HEK293 (cell line): ENCODE data around the gene MARK3.

Source experiments
- CTCF ChIA-PET: fragments of 350-600 bp; formaldehyde crosslinking; extraction: SDS; loops from one replicate; lab custom pipeline; 2021; ENCODE audit warnings: antibody characterized with exemption; lab: Yijun Ruan, JAX
- POLR2A ChIA-PET: fragments of 300-600 bp; formaldehyde crosslinking; extraction: SDS; loops from one replicate; lab custom pipeline; 2020; ENCODE audit warnings: antibody characterized with exemption, inconsistent platforms; lab: Yijun Ruan, JAX
- H3K27ac ChIP-seq: fragments of 200-500 bp; sonication (Bioruptor generic); 2 replicates; pipeline ENCODE4 v1.5.1; 2014; ENCODE audit warnings: low read depth, low read length, control low read depth, inconsistent platforms; ENCODE audit errors: extremely low read depth
- H3K36me3 ChIP-seq, 2 experiments: fragments of 200-500 bp in 1 of 2; sonication (Bioruptor generic) in 1 of 2; 1 replicate in 1 of 2; 2 replicates in 1 of 2; pipeline ENCODE4 v1.5.1; 2014 to 2017; ENCODE audit warnings: inconsistent platforms in 2 of 2, low read length in 2 of 2; ENCODE audit not compliant: control insufficient read depth in 2 of 2, insufficient read depth in 1 of 2
- H3K4me1 ChIP-seq: fragments of 200-500 bp; sonication (Bioruptor generic); 2 replicates; pipeline ENCODE4 v1.5.1; 2014; ENCODE audit warnings: mild to moderate bottlenecking, low read length, inconsistent platforms; ENCODE audit not compliant: control insufficient read depth, insufficient read depth
- H3K4me3 ChIP-seq: 2 replicates; pipeline ENCODE4 v1.5.1; 2011; ENCODE audit warnings: low read depth, mild to moderate bottlenecking, control low read depth, low read length, moderate library complexity
- H3K9me3 ChIP-seq: fragments of 200-500 bp; sonication (Bioruptor generic); 2 replicates; pipeline ENCODE4 v1.5.1; 2014; ENCODE audit warnings: low read depth, low read length, inconsistent platforms; ENCODE audit not compliant: control insufficient read depth, insufficient read depth
- BCL11B ChIP-seq: fragments of 450-650 bp; formaldehyde crosslinking; IDR thresholded peaks from 2 replicates; pipeline ENCODE4 v1.5.1; 2016; ENCODE audit warnings: low read depth, missing biosample characterization, missing genetic modification characterization
- GLIS1 ChIP-seq: fragments of 450-650 bp; formaldehyde crosslinking; IDR thresholded peaks from 2 replicates; pipeline ENCODE4 v1.5.1; 2016; ENCODE audit warnings: missing biosample characterization, missing genetic modification characterization
- HOXC10 ChIP-seq: sonication (generic); formaldehyde crosslinking; IDR thresholded peaks from 2 replicates; pipeline ENCODE4 v1.8.1; 2023; ENCODE audit warnings: mild to moderate bottlenecking, missing genetic modification reagents
- SCRT1 ChIP-seq: fragments of 450-650 bp; formaldehyde crosslinking; IDR thresholded peaks from 2 replicates; pipeline ENCODE4 v1.5.1; 2016; ENCODE audit warnings: missing biosample characterization, missing genetic modification characterization, borderline replicate concordance
- SCRT2 ChIP-seq: fragments of 450-650 bp; formaldehyde crosslinking; IDR thresholded peaks from 2 replicates; pipeline ENCODE4 v1.5.1; 2016; ENCODE audit warnings: missing biosample characterization, missing genetic modification characterization
- ZBTB48 ChIP-seq: fragments of 450-650 bp; formaldehyde crosslinking; IDR thresholded peaks from 2 replicates; pipeline ENCODE4 v1.5.1; 2016; ENCODE audit warnings: missing biosample characterization, missing genetic modification characterization
- ZFP37 ChIP-seq: fragments of 450-650 bp; formaldehyde crosslinking; IDR thresholded peaks from 2 replicates; pipeline ENCODE4 v1.5.1; 2016; ENCODE audit warnings: missing biosample characterization, missing genetic modification characterization
- ZFP41 ChIP-seq: fragments of 450-650 bp; formaldehyde crosslinking; IDR thresholded peaks from 2 replicates; pipeline ENCODE4 v1.5.1; 2016; ENCODE audit warnings: missing biosample characterization, missing genetic modification characterization, borderline replicate concordance
- ZFP69B ChIP-seq: fragments of 450-650 bp; formaldehyde crosslinking; IDR thresholded peaks from 2 replicates; pipeline ENCODE4 v1.5.1; 2016; ENCODE audit warnings: missing biosample characterization, missing genetic modification characterization
- ZNF112 ChIP-seq: fragments of 450-650 bp; formaldehyde crosslinking; IDR thresholded peaks from 2 replicates; pipeline ENCODE4 v1.5.0; 2017; ENCODE audit warnings: missing biosample characterization, missing genetic modification characterization
- ZNF121 ChIP-seq: fragments of 450-650 bp; formaldehyde crosslinking; IDR thresholded peaks from 2 replicates; pipeline ENCODE4 v1.5.1; 2016; ENCODE audit warnings: missing biosample characterization, missing genetic modification characterization
- ZNF140 ChIP-seq: fragments of 450-650 bp; formaldehyde crosslinking; IDR thresholded peaks from 2 replicates; pipeline ENCODE4 v1.5.1; 2016; ENCODE audit warnings: missing biosample characterization, missing genetic modification characterization
- ZNF2 ChIP-seq: fragments of 450-650 bp; formaldehyde crosslinking; IDR thresholded peaks from 2 replicates; pipeline ENCODE4 v1.5.1; 2016; ENCODE audit warnings: missing biosample characterization, missing genetic modification characterization
- ZNF223 ChIP-seq: fragments of 450-650 bp; formaldehyde crosslinking; IDR thresholded peaks from 2 replicates; pipeline ENCODE4 v1.5.1; 2016; ENCODE audit warnings: missing biosample characterization, missing genetic modification characterization
- ZNF416 ChIP-seq: fragments of 450-650 bp; formaldehyde crosslinking; IDR thresholded peaks from 2 replicates; pipeline ENCODE4 v1.5.1; 2016; ENCODE audit warnings: missing biosample characterization, missing genetic modification characterization
- ZNF530 ChIP-seq: fragments of 450-650 bp; formaldehyde crosslinking; IDR thresholded peaks from 2 replicates; pipeline ENCODE4 v1.5.1; 2016; ENCODE audit warnings: low read depth, missing biosample characterization, missing genetic modification characterization
- ZNF558 ChIP-seq: fragments of 450-650 bp; formaldehyde crosslinking; IDR thresholded peaks from 2 replicates; pipeline ENCODE4 v1.5.1; 2016; ENCODE audit warnings: missing biosample characterization, missing genetic modification characterization
- ZNF596 ChIP-seq: fragments of 450-650 bp; IDR thresholded peaks from 2 replicates; pipeline ENCODE4 v1.5.0; 2018; ENCODE audit warnings: missing biosample characterization, mild to moderate bottlenecking, missing genetic modification characterization, moderate library complexity
- ZNF701 ChIP-seq: fragments of 450-650 bp; formaldehyde crosslinking; IDR thresholded peaks from 2 replicates; pipeline ENCODE4 v1.5.1; 2016; ENCODE audit warnings: missing biosample characterization, missing genetic modification characterization
- ZSCAN23 ChIP-seq: fragments of 450-650 bp; formaldehyde crosslinking; IDR thresholded peaks from 2 replicates; pipeline ENCODE4 v1.5.1; 2016; ENCODE audit warnings: missing biosample characterization, missing genetic modification characterization
- TF ChIP-seq, protein P1 (sequence below): fragments of 450-650 bp; formaldehyde crosslinking; IDR thresholded peaks from 2 replicates; pipeline ENCODE4 v1.5.1; 2016; ENCODE audit warnings: missing biosample characterization, missing genetic modification characterization
- TF ChIP-seq, protein P2 (sequence below): fragments of 450-650 bp; formaldehyde crosslinking; IDR thresholded peaks from 2 replicates; pipeline ENCODE4 v1.5.1; 2016; ENCODE audit warnings: missing biosample characterization, missing genetic modification characterization
- TF ChIP-seq, protein P3 (sequence below): sonication (generic); formaldehyde crosslinking; IDR thresholded peaks from 2 replicates; pipeline ENCODE4 v1.8.1; 2022; ENCODE audit warnings: mild to moderate bottlenecking, moderate library complexity, missing genetic modification reagents
- TF ChIP-seq, protein P4 (sequence below): fragments of 450-650 bp; formaldehyde crosslinking; IDR thresholded peaks from 2 replicates; pipeline ENCODE4 v1.5.1; 2016; ENCODE audit warnings: missing biosample characterization, missing genetic modification characterization
- TF ChIP-seq, protein P5 (sequence below): fragments of 450-650 bp; formaldehyde crosslinking; IDR thresholded peaks from 2 replicates; pipeline ENCODE4 v1.5.1; 2016; ENCODE audit warnings: missing biosample characterization, missing genetic modification characterization

Gene MARK3

DNA sequence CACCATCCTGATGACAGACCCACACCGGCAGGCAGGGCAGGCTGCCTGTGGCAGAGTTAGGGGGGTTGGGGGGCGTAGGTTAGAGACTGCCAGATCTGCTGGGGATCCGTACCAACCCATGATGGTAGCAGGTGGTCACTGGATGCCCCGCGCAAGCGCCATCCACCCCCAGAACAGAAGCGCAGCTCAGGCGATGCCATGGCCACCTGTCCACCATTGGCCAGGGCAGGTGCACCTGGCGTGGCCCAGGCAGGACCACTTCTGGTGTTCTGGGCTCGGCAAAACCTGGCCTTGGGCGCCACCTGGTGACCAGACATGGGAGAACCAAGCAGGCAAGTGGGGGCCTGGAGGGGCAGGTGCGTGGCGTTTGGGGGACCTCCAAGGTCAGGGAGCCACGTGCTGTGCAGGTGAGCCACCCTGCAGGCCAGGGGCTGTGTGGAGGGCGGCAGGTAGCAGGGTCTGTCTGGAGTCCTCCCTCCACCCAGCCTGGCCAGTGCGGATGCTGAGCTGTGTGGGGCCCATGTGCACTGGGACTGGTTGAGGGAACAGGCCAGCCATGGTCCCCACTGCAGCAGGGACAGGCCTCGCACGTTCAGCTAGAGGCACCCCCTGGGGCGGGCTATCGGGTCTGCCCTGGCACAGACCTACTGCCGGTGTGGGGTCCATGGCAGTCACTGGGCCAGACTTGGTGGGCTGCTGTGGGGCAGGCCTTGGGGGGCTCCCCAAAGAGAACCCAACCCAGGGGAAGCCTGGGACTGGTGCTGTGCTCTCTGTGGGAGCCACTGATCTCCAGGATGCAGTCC is 161.6 kb downstream of the MARK3 start:
- Histone ChIP-seq H3K9me3 (no peaks in the 10 kb centered on the region), H3K4me3 (no peak overlapping the region), H3K4me1 (no peaks in the 10 kb centered on the region; the same call in 1 of the 2 replicates), H3K36me3 (no peaks in the 10 kb centered on the region), H3K27ac (no peak overlapping the region)
- POLR2A ChIA-PET = interaction anchor here (0.6 to 2.4 kb wide), 2 partner anchors 25 to 28 kb away, joined by 5 to 12 read pairs; partner anchors contain the start of gene CKB
- CTCF ChIA-PET = interaction anchor here (0.5 to 6.0 kb wide), 16 partner anchors 11 to 1626 kb away, joined by 3 to 48 read pairs (median 3); partner anchors contain the start of gene BAG5
- no peak for TF ChIP-seq ZFP41
- no peak for TF ChIP-seq ZNF416 (tag by site-specific recombination)
- peak; percentile 96 for TF ChIP-seq ZFP69B (tag by site-specific recombination)
- TF ChIP-seq ZNF2 (tag by site-specific recombination) = peak; percentile 92
- peak; percentile 24; the same call in 1 of the 2 replicates for TF ChIP-seq BCL11B (tag by site-specific recombination)
- 0 out of 2 replicates have a peak, but pooled peaks have one; percentile 33 for TF ChIP-seq ZNF121 (tag by site-specific recombination)
- TF ChIP-seq, protein P1, sequence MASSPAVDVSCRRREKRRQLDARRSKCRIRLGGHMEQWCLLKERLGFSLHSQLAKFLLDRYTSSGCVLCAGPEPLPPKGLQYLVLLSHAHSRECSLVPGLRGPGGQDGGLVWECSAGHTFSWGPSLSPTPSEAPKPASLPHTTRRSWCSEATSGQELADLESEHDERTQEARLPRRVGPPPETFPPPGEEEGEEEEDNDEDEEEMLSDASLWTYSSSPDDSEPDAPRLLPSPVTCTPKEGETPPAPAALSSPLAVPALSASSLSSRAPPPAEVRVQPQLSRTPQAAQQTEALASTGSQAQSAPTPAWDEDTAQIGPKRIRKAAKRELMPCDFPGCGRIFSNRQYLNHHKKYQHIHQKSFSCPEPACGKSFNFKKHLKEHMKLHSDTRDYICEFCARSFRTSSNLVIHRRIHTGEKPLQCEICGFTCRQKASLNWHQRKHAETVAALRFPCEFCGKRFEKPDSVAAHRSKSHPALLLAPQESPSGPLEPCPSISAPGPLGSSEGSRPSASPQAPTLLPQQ = peak; percentile 97
- TF ChIP-seq, protein P2, sequence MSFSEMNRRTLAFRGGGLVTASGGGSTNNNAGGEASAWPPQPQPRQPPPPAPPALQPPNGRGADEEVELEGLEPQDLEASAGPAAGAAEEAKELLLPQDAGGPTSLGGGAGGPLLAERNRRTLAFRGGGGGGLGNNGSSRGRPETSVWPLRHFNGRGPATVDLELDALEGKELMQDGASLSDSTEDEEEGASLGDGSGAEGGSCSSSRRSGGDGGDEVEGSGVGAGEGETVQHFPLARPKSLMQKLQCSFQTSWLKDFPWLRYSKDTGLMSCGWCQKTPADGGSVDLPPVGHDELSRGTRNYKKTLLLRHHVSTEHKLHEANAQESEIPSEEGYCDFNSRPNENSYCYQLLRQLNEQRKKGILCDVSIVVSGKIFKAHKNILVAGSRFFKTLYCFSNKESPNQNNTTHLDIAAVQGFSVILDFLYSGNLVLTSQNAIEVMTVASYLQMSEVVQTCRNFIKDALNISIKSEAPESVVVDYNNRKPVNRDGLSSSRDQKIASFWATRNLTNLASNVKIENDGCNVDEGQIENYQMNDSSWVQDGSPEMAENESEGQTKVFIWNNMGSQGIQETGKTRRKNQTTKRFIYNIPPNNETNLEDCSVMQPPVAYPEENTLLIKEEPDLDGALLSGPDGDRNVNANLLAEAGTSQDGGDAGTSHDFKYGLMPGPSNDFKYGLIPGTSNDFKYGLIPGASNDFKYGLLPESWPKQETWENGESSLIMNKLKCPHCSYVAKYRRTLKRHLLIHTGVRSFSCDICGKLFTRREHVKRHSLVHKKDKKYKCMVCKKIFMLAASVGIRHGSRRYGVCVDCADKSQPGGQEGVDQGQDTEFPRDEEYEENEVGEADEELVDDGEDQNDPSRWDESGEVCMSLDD (tag by site-specific recombination) = peak; percentile 91
- peak; percentile 91 for TF ChIP-seq GLIS1 (tag by site-specific recombination)
- TF ChIP-seq ZNF140 (tag by site-specific recombination) = no peak
- no peak for TF ChIP-seq ZNF558
- TF ChIP-seq ZNF223 (tag by site-specific recombination) = peak; percentile 47; the same call in 1 of the 2 replicates
- TF ChIP-seq HOXC10 = no peak
- peak; percentile 58 for TF ChIP-seq SCRT2
- TF ChIP-seq, protein P3, sequence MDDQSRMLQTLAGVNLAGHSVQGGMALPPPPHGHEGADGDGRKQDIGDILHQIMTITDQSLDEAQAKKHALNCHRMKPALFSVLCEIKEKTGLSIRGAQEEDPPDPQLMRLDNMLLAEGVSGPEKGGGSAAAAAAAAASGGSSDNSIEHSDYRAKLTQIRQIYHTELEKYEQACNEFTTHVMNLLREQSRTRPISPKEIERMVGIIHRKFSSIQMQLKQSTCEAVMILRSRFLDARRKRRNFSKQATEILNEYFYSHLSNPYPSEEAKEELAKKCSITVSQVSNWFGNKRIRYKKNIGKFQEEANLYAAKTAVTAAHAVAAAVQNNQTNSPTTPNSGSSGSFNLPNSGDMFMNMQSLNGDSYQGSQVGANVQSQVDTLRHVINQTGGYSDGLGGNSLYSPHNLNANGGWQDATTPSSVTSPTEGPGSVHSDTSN (CRISPR knock-in tag) = 0 out of 2 replicates have a peak, but pooled peaks have one; percentile 43
- TF ChIP-seq, protein P4, sequence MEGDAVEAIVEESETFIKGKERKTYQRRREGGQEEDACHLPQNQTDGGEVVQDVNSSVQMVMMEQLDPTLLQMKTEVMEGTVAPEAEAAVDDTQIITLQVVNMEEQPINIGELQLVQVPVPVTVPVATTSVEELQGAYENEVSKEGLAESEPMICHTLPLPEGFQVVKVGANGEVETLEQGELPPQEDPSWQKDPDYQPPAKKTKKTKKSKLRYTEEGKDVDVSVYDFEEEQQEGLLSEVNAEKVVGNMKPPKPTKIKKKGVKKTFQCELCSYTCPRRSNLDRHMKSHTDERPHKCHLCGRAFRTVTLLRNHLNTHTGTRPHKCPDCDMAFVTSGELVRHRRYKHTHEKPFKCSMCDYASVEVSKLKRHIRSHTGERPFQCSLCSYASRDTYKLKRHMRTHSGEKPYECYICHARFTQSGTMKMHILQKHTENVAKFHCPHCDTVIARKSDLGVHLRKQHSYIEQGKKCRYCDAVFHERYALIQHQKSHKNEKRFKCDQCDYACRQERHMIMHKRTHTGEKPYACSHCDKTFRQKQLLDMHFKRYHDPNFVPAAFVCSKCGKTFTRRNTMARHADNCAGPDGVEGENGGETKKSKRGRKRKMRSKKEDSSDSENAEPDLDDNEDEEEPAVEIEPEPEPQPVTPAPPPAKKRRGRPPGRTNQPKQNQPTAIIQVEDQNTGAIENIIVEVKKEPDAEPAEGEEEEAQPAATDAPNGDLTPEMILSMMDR (tag by site-specific recombination) = peak; percentile 99
- TF ChIP-seq, protein P5, sequence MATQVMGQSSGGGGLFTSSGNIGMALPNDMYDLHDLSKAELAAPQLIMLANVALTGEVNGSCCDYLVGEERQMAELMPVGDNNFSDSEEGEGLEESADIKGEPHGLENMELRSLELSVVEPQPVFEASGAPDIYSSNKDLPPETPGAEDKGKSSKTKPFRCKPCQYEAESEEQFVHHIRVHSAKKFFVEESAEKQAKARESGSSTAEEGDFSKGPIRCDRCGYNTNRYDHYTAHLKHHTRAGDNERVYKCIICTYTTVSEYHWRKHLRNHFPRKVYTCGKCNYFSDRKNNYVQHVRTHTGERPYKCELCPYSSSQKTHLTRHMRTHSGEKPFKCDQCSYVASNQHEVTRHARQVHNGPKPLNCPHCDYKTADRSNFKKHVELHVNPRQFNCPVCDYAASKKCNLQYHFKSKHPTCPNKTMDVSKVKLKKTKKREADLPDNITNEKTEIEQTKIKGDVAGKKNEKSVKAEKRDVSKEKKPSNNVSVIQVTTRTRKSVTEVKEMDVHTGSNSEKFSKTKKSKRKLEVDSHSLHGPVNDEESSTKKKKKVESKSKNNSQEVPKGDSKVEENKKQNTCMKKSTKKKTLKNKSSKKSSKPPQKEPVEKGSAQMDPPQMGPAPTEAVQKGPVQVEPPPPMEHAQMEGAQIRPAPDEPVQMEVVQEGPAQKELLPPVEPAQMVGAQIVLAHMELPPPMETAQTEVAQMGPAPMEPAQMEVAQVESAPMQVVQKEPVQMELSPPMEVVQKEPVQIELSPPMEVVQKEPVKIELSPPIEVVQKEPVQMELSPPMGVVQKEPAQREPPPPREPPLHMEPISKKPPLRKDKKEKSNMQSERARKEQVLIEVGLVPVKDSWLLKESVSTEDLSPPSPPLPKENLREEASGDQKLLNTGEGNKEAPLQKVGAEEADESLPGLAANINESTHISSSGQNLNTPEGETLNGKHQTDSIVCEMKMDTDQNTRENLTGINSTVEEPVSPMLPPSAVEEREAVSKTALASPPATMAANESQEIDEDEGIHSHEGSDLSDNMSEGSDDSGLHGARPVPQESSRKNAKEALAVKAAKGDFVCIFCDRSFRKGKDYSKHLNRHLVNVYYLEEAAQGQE (tag by site-specific recombination) = 0 out of 2 replicates have a peak, but pooled peaks have one; percentile 19
- no peak for TF ChIP-seq ZNF701 (tag by site-specific recombination)
- peak; percentile 74; the same call in 1 of the 2 replicates for TF ChIP-seq ZBTB48 (tag by site-specific recombination)
- no peak for TF ChIP-seq ZNF112 (tag by site-specific recombination)
- TF ChIP-seq ZFP37 = 0 out of 2 replicates have a peak, but pooled peaks have one; percentile 45
- TF ChIP-seq SCRT1 (tag by site-specific recombination) = no peak
- TF ChIP-seq ZSCAN23 (tag by site-specific recombination) = no peak
- no peak for TF ChIP-seq ZNF530 (tag by site-specific recombination)
- TF ChIP-seq ZNF596 (tag by site-specific recombination) = no peak
